ENCODE data around the gene DLGAP4. TPM values are rescaled to one million over a fixed set of nuclear protein-coding genes. Genes with fewer than 3 reads are reported as not detected.

The DLGAP4 gene
- total RNA-seq, 2 donors from 2014 or later = 62.9 to 78.2 TPM

GRCh38 chr20:36507746-36508145 is 201.6 kb downstream of the DLGAP4 start:
- Histone ChIP-seq H3K27me3 (ENCODE audit: control insufficient read depth, insufficient read depth, low read length, poor library complexity, severe bottlenecking) (no peaks in the 10 kb centered on the region), H3K4me1 (ENCODE audit: control insufficient read depth, insufficient read depth, low read length) (no peaks in the 10 kb centered on the region), H3K9me3 (ENCODE audit: control insufficient read depth, low read length) (no peaks in the 10 kb centered on the region), H3K27ac (ENCODE audit: low read depth, low read length) (no peak overlapping the region), H3K4me3 (ENCODE audit: low read length) (no peak overlapping the region), H3K36me3 (ENCODE audit: control insufficient read depth, insufficient read depth, low read length) (peaks cover 72% of the 10 kb centered on the region), H3K9ac (ENCODE audit: extremely low read depth, low read length, poor library complexity, severe bottlenecking) (no peak overlapping the region)
- no peaks in the 10 kb centered on the region for H3K4me1 Mint-ChIP-seq
- TF ChIP-seq, protein P1, sequence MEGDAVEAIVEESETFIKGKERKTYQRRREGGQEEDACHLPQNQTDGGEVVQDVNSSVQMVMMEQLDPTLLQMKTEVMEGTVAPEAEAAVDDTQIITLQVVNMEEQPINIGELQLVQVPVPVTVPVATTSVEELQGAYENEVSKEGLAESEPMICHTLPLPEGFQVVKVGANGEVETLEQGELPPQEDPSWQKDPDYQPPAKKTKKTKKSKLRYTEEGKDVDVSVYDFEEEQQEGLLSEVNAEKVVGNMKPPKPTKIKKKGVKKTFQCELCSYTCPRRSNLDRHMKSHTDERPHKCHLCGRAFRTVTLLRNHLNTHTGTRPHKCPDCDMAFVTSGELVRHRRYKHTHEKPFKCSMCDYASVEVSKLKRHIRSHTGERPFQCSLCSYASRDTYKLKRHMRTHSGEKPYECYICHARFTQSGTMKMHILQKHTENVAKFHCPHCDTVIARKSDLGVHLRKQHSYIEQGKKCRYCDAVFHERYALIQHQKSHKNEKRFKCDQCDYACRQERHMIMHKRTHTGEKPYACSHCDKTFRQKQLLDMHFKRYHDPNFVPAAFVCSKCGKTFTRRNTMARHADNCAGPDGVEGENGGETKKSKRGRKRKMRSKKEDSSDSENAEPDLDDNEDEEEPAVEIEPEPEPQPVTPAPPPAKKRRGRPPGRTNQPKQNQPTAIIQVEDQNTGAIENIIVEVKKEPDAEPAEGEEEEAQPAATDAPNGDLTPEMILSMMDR (conservative IDR thresholded peaks at IDR 0.05) = no peak
- 94 to 97% methylated on average over 2 to 6 of the region's 6 CpGs for WGBS, 2 experiments (ENCODE audit: insufficient coverage in 1 of 2, insufficient read length in 1 of 2)
- H3K27ac Mint-ChIP-seq = no peak overlapping the region
- no peaks in the 10 kb centered on the region for H3K9me3 Mint-ChIP-seq
- H3K4me3 Mint-ChIP-seq = no peak overlapping the region
- no peaks in the 10 kb centered on the region for H3K27me3 Mint-ChIP-seq (ENCODE audit: insufficient read depth)
- no peak for DNase-seq
- peaks cover 58% of the 10 kb centered on the region for H3K36me3 Mint-ChIP-seq (ENCODE audit: low read depth)

DNA sequence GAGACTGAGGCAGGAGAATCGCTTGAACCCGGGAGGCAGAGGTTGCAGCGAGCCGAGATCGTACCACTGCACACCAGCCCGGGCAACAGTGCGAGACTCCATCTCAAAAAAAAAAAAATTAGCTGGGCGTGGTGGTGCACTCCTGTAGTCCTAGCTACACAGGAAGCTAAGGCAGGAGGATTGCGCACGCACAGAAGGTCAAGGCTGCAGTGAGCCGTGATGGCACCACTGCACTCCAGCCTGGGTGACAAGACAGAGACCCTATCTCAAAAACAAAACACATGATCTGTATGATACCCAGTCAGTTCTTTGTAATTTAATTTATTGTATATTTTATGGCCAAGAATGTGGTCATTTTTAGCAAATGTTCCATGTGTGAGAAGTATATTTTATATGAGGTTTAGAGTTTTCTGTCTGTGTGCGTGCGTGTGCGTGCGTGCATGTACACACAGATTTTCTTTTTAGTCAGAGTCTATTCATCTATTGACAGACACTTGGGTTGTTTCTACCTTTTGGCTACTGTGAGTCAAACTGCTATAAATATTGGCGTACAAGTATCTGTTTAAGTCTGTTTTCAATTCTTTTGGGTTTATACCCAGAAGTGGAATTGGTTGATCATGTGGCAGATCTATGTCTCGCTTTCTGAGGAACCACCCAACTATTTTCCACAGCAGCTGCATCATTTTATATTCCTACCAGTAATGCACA is 213.0 kb downstream of the DLGAP4 start:
- Histone ChIP-seq H3K4me1 (ENCODE audit: control insufficient read depth, insufficient read depth, low read length) (peaks cover 4% of the 10 kb centered on the region), H3K9me3 (ENCODE audit: control insufficient read depth, low read length) (no peaks in the 10 kb centered on the region), H3K27me3 (ENCODE audit: control insufficient read depth, insufficient read depth, low read length, poor library complexity, severe bottlenecking) (no peaks in the 10 kb centered on the region), H3K27ac (ENCODE audit: low read depth, low read length) (no peak overlapping the region), H3K4me3 (ENCODE audit: low read length) (no peak overlapping the region), H3K9ac (ENCODE audit: extremely low read depth, low read length, poor library complexity, severe bottlenecking) (no peak overlapping the region), H3K36me3 (ENCODE audit: control insufficient read depth, insufficient read depth, low read length) (peaks cover 77% of the 10 kb centered on the region)
- Mint-ChIP-seq H3K27ac (no peak overlapping the region), H3K36me3 (ENCODE audit: low read depth) (peaks cover 41% of the 10 kb centered on the region), H3K4me1 (peaks cover 17% of the 10 kb centered on the region), H3K9me3 (no peaks in the 10 kb centered on the region), H3K4me3 (no peak overlapping the region), H3K27me3 (ENCODE audit: insufficient read depth) (no peaks in the 10 kb centered on the region)
- no peak for DNase-seq
- 92 to 95% methylated on average over 12 to 17 of the region's 17 CpGs for WGBS, 2 experiments (ENCODE audit: insufficient coverage in 1 of 2, insufficient read length in 1 of 2)
- TF ChIP-seq, protein P1 (conservative IDR thresholded peaks at IDR 0.05) = no peak

DNA sequence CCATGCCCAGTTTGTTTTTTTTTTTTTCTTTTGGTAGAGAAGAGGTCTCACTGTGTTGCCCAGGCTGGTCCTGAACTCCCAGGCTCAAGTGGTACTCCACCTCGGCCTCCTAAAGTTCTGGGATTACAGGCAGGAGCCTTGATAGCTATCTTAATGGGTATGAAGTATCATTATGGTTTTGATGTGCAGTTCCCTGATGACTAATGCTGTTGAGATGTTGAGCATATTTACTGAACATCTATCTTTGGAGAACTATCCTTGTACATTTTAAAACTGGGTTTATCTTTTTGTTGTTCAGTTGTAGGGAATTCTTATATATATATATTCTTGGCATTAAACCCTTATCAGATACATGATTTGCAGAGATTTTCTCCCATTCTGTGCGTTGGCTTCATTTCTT is 213.8 kb downstream of the DLGAP4 start:
- Mint-ChIP-seq H3K4me1 (peaks cover 17% of the 10 kb centered on the region), H3K9me3 (no peaks in the 10 kb centered on the region), H3K27me3 (ENCODE audit: insufficient read depth) (no peaks in the 10 kb centered on the region), H3K27ac (no peak overlapping the region), H3K36me3 (ENCODE audit: low read depth) (peaks cover 42% of the 10 kb centered on the region), H3K4me3 (no peak overlapping the region)
- no peaks in the 10 kb centered on the region for H3K9me3 ChIP-seq (ENCODE audit: control insufficient read depth, low read length)
- H3K4me3 ChIP-seq (ENCODE audit: low read length) = no peak overlapping the region
- H3K9ac ChIP-seq (ENCODE audit: extremely low read depth, low read length, poor library complexity, severe bottlenecking) = no peak overlapping the region
- H3K4me1 ChIP-seq (ENCODE audit: control insufficient read depth, insufficient read depth, low read length) = peaks cover 4% of the 10 kb centered on the region
- WGBS, 2 experiments (ENCODE audit: insufficient coverage in 1 of 2, insufficient read length in 1 of 2) = 100% methylated on average over 1 to 2 of the region's 2 CpGs
- H3K36me3 ChIP-seq (ENCODE audit: control insufficient read depth, insufficient read depth, low read length) = peaks cover 72% of the 10 kb centered on the region
- no peak overlapping the region for H3K27ac ChIP-seq (ENCODE audit: low read depth, low read length)
- no peaks in the 10 kb centered on the region for H3K27me3 ChIP-seq (ENCODE audit: control insufficient read depth, insufficient read depth, low read length, poor library complexity, severe bottlenecking)
- no peak for DNase-seq
- TF ChIP-seq, protein P1 (conservative IDR thresholded peaks at IDR 0.05) = no peak

All from endodermal cell (in vitro differentiated cells).